CD4-positive, alpha-beta T cell (primary cell): ENCODE data around the gene CIDEA. TPM values are rescaled to one million over a fixed set of nuclear protein-coding genes. Genes with fewer than 3 reads are reported as not detected.

ENCODE experiments used
- ATAC-seq: fragments of 200-7000 bp; cut with Tn5 transposase; one replicate; pipeline ENCODE4 v1.10.0; 2022; ENCODE audit warnings: mild to moderate bottlenecking; ENCODE audit not compliant: poor library complexity
- CTCF ChIA-PET: fragments of 350-600 bp; sonication (Branson Sonifier 250); formaldehyde crosslinking; loops from one replicate; lab custom pipeline; 2021; ENCODE audit warnings: antibody characterized with exemption, inconsistent platforms; lab: Charles Lee
- POLR2A ChIA-PET: fragments of 350-600 bp; sonication (Branson Sonifier 250); formaldehyde crosslinking; loops from one replicate; lab custom pipeline; 2021; ENCODE audit warnings: antibody characterized with exemption, inconsistent platforms; lab: Charles Lee
- DNase-seq, 14 experiments: peaks; one replicate each; pipeline ENCODE4 v3.0.0-alpha.2; 2013 to 2020; ENCODE audit warnings: mixed read lengths in 2 of 14
- H3K27ac ChIP-seq, 2 donors: one replicate each; pipeline versions ENCODE4 v1.5.1 to v1.7.0; 2013; ENCODE audit warnings: low read length in 2 of 2, low read depth in 1 of 2, mild to moderate bottlenecking in 1 of 2
- H3K27me3 ChIP-seq, 2 experiments: 1 replicate in 1 of 2; 2 replicates in 1 of 2; pipeline versions ENCODE4 v1.6.1 to v1.7.0; 2013; ENCODE audit warnings: low read length in 2 of 2, control low read depth in 1 of 2, mild to moderate bottlenecking in 1 of 2, moderate library complexity in 1 of 2; ENCODE audit not compliant: insufficient read depth in 2 of 2, control insufficient read depth in 1 of 2
- H3K36me3 ChIP-seq: one replicate; pipeline ENCODE4 v1.6.1; 2013; ENCODE audit warnings: low read length, control low read depth; ENCODE audit not compliant: insufficient read depth
- H3K4me1 ChIP-seq: one replicate; pipeline ENCODE4 v1.6.1; 2013; ENCODE audit warnings: low read length, control low read depth; ENCODE audit not compliant: insufficient read depth
- H3K4me3 ChIP-seq: one replicate; pipeline ENCODE4 v1.5.1; 2013; ENCODE audit warnings: mild to moderate bottlenecking, low read length, moderate library complexity
- H3K9me3 ChIP-seq, 2 experiments: 1 replicate in 1 of 2; 2 replicates in 1 of 2; pipeline versions ENCODE4 v1.6.1 to v1.7.0; 2013; ENCODE audit warnings: low read length in 2 of 2, mild to moderate bottlenecking in 2 of 2, control low read depth in 1 of 2, moderate library complexity in 1 of 2; ENCODE audit not compliant: control insufficient read depth in 1 of 2, insufficient read depth in 1 of 2
- H3K27ac Mint-ChIP-seq: one replicate; pipeline ENCODE4 v1.8.0; 2020; ENCODE audit warnings: mixed read lengths
- H3K27me3 Mint-ChIP-seq: one replicate; pipeline ENCODE4 v1.8.0; 2021; ENCODE audit warnings: mixed read lengths
- H3K36me3 Mint-ChIP-seq: one replicate; pipeline ENCODE4 v1.8.0; 2021; ENCODE audit warnings: low read depth, mixed read lengths
- H3K4me1 Mint-ChIP-seq: one replicate; pipeline ENCODE4 v1.8.0; 2021; ENCODE audit warnings: low read depth, mixed read lengths
- H3K4me3 Mint-ChIP-seq: one replicate; pipeline ENCODE4 v1.8.0; 2020; ENCODE audit warnings: mild to moderate bottlenecking, mixed read lengths
- H3K9me3 Mint-ChIP-seq: one replicate; pipeline ENCODE4 v1.8.0; 2020; ENCODE audit warnings: mixed read lengths
- CTCF ChIP-seq: fragments of 200-600 bp; IDR thresholded peaks from one replicate; pipeline ENCODE4 v1.8.0; 2022; ENCODE audit warnings: antibody characterized with exemption, mild to moderate bottlenecking
- intact Hi-C, 2 experiments: fragments of 100-400 bp; cut with DNase I in 1 of 2; cut with micrococcal nuclease in 1 of 2; formaldehyde crosslinking; loops; one replicate each; pipeline versions ENCODE4 v1.15.1 to v1.9.0; 2023 to 2025; cut with DNase I, micrococcal nuclease
- total RNA-seq, 174 experiments: library from RNA in 2 of 174; stranded (reverse) in 2 of 174; gene quantifications; one replicate each; pipeline ENCODE4 v1.2.3 and lab custom pipeline; 2021 to 2026

CIDEA gene
- total RNA-seq, 2 experiments from 2014 or later = not detected

- ChIA-PET CTCF (no interaction called here), POLR2A (no interaction called here)
- H3K27me3 Mint-ChIP-seq = peaks cover 65% of the 10 kb centered on the region
- no peak for DNase-seq
- no peaks in the 10 kb centered on the region for H3K9me3 Mint-ChIP-seq
- no peaks in the 10 kb centered on the region for H3K4me1 Mint-ChIP-seq
- Histone ChIP-seq H3K27ac (no peak overlapping the region), H3K36me3 (no peaks in the 10 kb centered on the region), H3K9me3 (peaks cover 0 to 23% of the 10 kb centered on the region in 2 experiments), H3K4me3 (no peak overlapping the region), H3K4me1 (peaks cover 2% of the 10 kb centered on the region), H3K27me3 (peaks cover 21 to 44% of the 10 kb centered on the region in 2 experiments)
- no peak overlapping the region for H3K27ac Mint-ChIP-seq
- no peak for TF ChIP-seq CTCF
- ATAC-seq = no peak
- intact Hi-C loops = no loop called here
- H3K36me3 Mint-ChIP-seq = no peaks in the 10 kb centered on the region
- H3K4me3 Mint-ChIP-seq = no peak overlapping the region
These were observed 1.5 kb downstream of the CIDEA start for GRCh38 chr18:12255626-12256026.

DNA sequence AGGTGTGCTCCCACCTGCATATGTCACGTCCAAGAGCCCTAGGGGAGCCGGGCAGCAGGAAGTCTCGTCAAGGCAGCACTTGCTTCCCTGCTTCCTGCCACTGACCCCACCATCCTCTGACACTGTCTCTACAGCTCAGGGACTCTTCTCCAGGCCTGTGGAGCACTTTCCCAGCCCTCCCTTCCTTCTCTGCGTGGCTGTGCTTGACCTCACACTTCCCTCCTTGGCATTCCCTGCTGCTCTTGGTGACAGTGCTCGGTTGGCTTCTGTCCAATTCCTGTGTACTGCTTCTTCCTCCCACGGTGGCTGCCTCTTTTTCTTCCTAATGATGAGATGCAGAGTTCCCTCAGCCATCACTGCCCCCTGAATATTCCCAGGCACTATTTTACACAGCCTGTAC is 2.8 kb downstream of the CIDEA start:
- no peak for DNase-seq
- no peak overlapping the region for H3K4me3 ChIP-seq
- intact Hi-C loops = no loop called here
- CTCF ChIA-PET = no interaction called here
- Mint-ChIP-seq H3K36me3 (no peaks in the 10 kb centered on the region), H3K27ac (no peak overlapping the region), H3K27me3 (peaks cover 58% of the 10 kb centered on the region), H3K4me3 (no peak overlapping the region), H3K9me3 (no peaks in the 10 kb centered on the region), H3K4me1 (no peaks in the 10 kb centered on the region)
- POLR2A ChIA-PET = no interaction called here
- no peaks in the 10 kb centered on the region for H3K36me3 ChIP-seq
- H3K27me3 ChIP-seq = peaks cover 19 to 38% of the 10 kb centered on the region in 2 experiments
- H3K9me3 ChIP-seq = peaks cover 0 to 23% of the 10 kb centered on the region in 2 experiments
- TF ChIP-seq CTCF = no peak
- no peak overlapping the region for H3K27ac ChIP-seq
- ATAC-seq = no peak
- peaks cover 2% of the 10 kb centered on the region for H3K4me1 ChIP-seq

DNA sequence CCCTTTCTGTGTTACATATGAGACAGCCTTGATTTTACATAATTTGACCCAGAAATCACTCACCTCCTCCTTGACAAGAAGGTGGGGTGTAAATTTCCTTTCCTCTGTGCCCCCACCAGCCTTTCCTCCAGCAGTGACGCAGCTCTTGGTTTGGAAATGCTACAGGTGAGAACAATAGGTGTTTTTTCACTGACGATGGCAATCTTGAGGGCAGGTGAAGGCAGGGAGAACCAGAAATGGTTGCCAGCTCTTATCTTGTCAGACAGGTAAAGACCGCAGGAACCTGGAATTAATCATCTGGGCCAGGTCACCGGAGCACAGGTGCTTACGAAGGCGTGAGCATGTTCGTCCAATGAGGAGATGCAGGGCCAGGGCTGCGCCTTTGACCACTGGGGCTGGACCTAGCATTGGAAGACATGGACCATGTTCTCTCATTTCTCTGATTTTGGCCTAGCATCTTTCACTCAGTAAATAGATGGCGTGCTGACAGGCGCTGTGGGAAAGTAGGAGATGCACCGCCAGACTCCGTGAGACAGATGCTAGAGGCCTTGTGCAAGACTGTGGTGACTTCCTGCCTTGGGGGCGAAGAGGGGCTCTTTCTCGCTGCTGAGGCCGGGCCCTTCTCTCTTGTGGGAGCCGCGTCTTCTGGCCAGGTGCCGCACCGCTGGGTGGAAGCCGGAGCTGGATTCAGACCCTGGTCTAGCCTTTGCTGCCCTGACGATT is 4.0 kb downstream of the CIDEA start:
- peaks cover 2% of the 10 kb centered on the region for H3K4me1 ChIP-seq
- ChIA-PET POLR2A (no interaction called here), CTCF (no interaction called here)
- Mint-ChIP-seq H3K27ac (no peak overlapping the region), H3K27me3 (peaks cover 57% of the 10 kb centered on the region), H3K36me3 (no peaks in the 10 kb centered on the region), H3K9me3 (no peaks in the 10 kb centered on the region), H3K4me1 (no peaks in the 10 kb centered on the region), H3K4me3 (no peak overlapping the region)
- H3K9me3 ChIP-seq = peaks cover 0 to 21% of the 10 kb centered on the region in 2 experiments
- no peak overlapping the region for H3K27ac ChIP-seq
- TF ChIP-seq CTCF = no peak
- peaks cover 10 to 32% of the 10 kb centered on the region in 2 experiments for H3K27me3 ChIP-seq
- intact Hi-C loops = no loop called here
- no peak for ATAC-seq
- DNase-seq = no peak
- no peaks in the 10 kb centered on the region for H3K36me3 ChIP-seq
- H3K4me3 ChIP-seq = no peak overlapping the region
